Urothelium cell line (cell line): ENCODE results near the gene MOBP.
"Not testable (repeated sequence)": the region's sequence is repeated elsewhere in the genome, so short reads cannot be mapped to it uniquely, and the experiment has no call there.

Experiments
- DNase-seq: peaks from one replicate; pipeline ENCODE4 v3.0.0; 2011; ENCODE audit warnings: low spot score, mixed read lengths
- FAIRE-seq: peaks from 2 replicates; lab custom pipeline; 2011; peaks lifted over from hg19 to GRCh38; lab: Jason Lieb, UNC

Gene MOBP

GRCh38 chr3:39448506-39449233 lies 18.8 kb upstream of the MOBP start:
- no peak for FAIRE-seq

GRCh38 chr3:39449796-39450195 lies 17.7 kb upstream of the MOBP start:
- no peak for DNase-seq
- no peak for FAIRE-seq

More at GRCh38 chr3:39448506-39449233, 18.8 kb upstream of the MOBP start:
- DNase-seq: no peak

GRCh38 chr3:39453134-39453533 lies 14.3 kb upstream of the MOBP start:
- no peak for DNase-seq

GRCh38 chr3:39453872-39454271 lies 13.6 kb upstream of the MOBP start:
- not testable (repeated sequence) for DNase-seq, FAIRE-seq

More at GRCh38 chr3:39453134-39453533, 14.3 kb upstream of the MOBP start:
- no peak for FAIRE-seq

- no peak for FAIRE-seq
- DNase-seq: no peak
These were observed 12.8 kb upstream of the MOBP start for GRCh38 chr3:39454591-39455217.

GRCh38 chr3:39456159-39456558 lies 11.3 kb upstream of the MOBP start:
- no peak for FAIRE-seq
- no peak for DNase-seq

GRCh38 chr3:39457361-39457760 lies 10.1 kb upstream of the MOBP start:
- no peak for FAIRE-seq
- DNase-seq: no peak

GRCh38 chr3:39458579-39458978 lies 8.9 kb upstream of the MOBP start:
- not testable (repeated sequence) for FAIRE-seq

GRCh38 chr3:39460677-39461076 lies 6.8 kb upstream of the MOBP start:
- FAIRE-seq: no peak
- no peak for DNase-seq

More at GRCh38 chr3:39458579-39458978, 8.9 kb upstream of the MOBP start:
- DNase-seq: not testable (repeated sequence)

- no peak for DNase-seq
- no peak for FAIRE-seq
These were observed 4.2 kb upstream of the MOBP start for GRCh38 chr3:39463269-39463668.

- DNase-seq (no peak), FAIRE-seq (peak; percentile 56)
These were observed 492 bp upstream of the MOBP start for GRCh38 chr3:39466988-39467387.

GRCh38 chr3:39468108-39468436 lies 592 bp downstream of the MOBP start:
- no peak for FAIRE-seq
- DNase-seq: no peak

GRCh38 chr3:39469258-39469657 lies 1.8 kb downstream of the MOBP start:
- FAIRE-seq (no peak), DNase-seq (no peak)

- FAIRE-seq: no peak
These were observed 2.5 kb downstream of the MOBP start for GRCh38 chr3:39469945-39470344.

GRCh38 chr3:39471652-39472051 lies 4.2 kb downstream of the MOBP start:
- DNase-seq: no peak
- FAIRE-seq: no peak

More at GRCh38 chr3:39469945-39470344, 2.5 kb downstream of the MOBP start:
- no peak for DNase-seq

GRCh38 chr3:39473452-39474125 lies 6.1 kb downstream of the MOBP start:
- FAIRE-seq (no peak), DNase-seq (no peak)

GRCh38 chr3:39474126-39474515 lies 6.6 kb downstream of the MOBP start:
- DNase-seq (no peak), FAIRE-seq (no peak)

GRCh38 chr3:39476783-39477182 lies 9.3 kb downstream of the MOBP start:
- no peak for DNase-seq
- no peak for FAIRE-seq

- DNase-seq (no peak), FAIRE-seq (no peak)
These were observed 10.7 kb downstream of the MOBP start for GRCh38 chr3:39478226-39478625.

- DNase-seq (no peak), FAIRE-seq (no peak)
These were observed 12.4 kb downstream of the MOBP start for GRCh38 chr3:39479701-39480414.

- no peak for FAIRE-seq
- no peak for DNase-seq
These were observed 18.1 kb downstream of the MOBP start for GRCh38 chr3:39485547-39485946.
